Bronchial epithelial cell (primary cell): Measurements from ENCODE around the gene GFRA1. TPM values are rescaled to one million over a fixed set of nuclear protein-coding genes. Genes with fewer than 3 reads are reported as not detected.

Experiments used
- DNase-seq: peaks from one replicate; pipeline ENCODE4 v3.0.0-alpha.2; 2010; ENCODE audit warnings: low read depth
- FAIRE-seq: peaks from 2 replicates; lab custom pipeline; 2011; peaks lifted over from hg19 to GRCh38; lab: Jason Lieb, UNC
- H3K27me3 ChIP-seq: 2 replicates; pipeline ENCODE4 v1.5.1; 2011; ENCODE audit warnings: low read length; ENCODE audit not compliant: control insufficient read depth, insufficient read depth
- H3K36me3 ChIP-seq: 2 replicates; pipeline ENCODE4 v1.5.1; 2011; ENCODE audit warnings: low read length; ENCODE audit not compliant: control insufficient read depth, insufficient read depth
- H3K4me3 ChIP-seq: 2 replicates; pipeline ENCODE4 v1.5.1; 2011; ENCODE audit warnings: mild to moderate bottlenecking, low read depth, low read length, control low read depth
- total RNA-seq: library from RNA; depleted of rRNA; stranded (reverse); fragments of >200 nt; gene quantifications from 2 replicates; pipeline ENCODE4 v1.2.1, GENCODE V29; 2014
- TF ChIP-seq, protein P1 (sequence below): IDR thresholded peaks from 2 replicates; pipeline ENCODE4 v1.5.1; 2011; ENCODE audit warnings: mild to moderate bottlenecking, moderate library complexity, low read length, control low read depth, inconsistent platforms; ENCODE audit not compliant: insufficient read depth, severe bottlenecking

Gene GFRA1
- total RNA-seq, 1 donor from 2014 or later = under 0.01 TPM

DNA sequence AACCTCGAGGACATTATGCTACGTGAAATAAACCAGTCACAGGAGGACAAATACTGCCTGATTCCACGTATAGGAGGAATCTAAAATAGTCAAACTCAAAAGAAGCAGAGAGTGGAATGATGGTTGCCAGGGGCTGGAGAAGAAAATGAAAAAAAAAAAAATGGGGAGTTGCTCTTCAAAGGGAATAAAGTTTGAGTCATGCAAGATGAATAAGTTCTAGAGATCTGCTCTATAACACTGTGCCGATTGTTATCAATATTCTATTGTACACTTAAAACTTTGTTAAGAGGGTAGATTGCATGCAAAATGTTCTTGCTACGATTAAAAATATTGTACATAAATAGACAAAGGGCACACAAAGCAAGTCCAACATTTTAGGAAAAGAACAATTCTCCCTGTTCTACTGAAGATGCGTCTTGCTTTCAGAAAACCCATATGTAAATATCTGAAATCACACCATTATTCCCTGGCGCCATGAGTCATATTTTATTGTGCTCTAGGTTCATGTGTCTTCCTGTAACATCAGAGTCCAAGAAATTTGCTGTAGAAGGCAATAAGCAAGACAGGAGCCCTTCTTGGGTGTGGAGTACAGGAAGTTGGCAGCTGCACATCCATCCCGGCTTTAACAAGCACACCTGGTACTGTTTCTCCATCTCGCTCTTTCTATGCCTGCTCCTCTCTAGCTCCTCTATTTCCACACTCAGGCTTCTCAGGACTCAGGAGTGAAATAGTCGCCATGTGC, 145.9 kb downstream of the GFRA1 start:
- H3K4me3 ChIP-seq = no peak overlapping the region
- DNase-seq (no peak), FAIRE-seq (no peak)
- TF ChIP-seq, protein P1, sequence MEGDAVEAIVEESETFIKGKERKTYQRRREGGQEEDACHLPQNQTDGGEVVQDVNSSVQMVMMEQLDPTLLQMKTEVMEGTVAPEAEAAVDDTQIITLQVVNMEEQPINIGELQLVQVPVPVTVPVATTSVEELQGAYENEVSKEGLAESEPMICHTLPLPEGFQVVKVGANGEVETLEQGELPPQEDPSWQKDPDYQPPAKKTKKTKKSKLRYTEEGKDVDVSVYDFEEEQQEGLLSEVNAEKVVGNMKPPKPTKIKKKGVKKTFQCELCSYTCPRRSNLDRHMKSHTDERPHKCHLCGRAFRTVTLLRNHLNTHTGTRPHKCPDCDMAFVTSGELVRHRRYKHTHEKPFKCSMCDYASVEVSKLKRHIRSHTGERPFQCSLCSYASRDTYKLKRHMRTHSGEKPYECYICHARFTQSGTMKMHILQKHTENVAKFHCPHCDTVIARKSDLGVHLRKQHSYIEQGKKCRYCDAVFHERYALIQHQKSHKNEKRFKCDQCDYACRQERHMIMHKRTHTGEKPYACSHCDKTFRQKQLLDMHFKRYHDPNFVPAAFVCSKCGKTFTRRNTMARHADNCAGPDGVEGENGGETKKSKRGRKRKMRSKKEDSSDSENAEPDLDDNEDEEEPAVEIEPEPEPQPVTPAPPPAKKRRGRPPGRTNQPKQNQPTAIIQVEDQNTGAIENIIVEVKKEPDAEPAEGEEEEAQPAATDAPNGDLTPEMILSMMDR = no peak
- no peaks in the 10 kb centered on the region for H3K36me3 ChIP-seq
- no peaks in the 10 kb centered on the region for H3K27me3 ChIP-seq

DNA sequence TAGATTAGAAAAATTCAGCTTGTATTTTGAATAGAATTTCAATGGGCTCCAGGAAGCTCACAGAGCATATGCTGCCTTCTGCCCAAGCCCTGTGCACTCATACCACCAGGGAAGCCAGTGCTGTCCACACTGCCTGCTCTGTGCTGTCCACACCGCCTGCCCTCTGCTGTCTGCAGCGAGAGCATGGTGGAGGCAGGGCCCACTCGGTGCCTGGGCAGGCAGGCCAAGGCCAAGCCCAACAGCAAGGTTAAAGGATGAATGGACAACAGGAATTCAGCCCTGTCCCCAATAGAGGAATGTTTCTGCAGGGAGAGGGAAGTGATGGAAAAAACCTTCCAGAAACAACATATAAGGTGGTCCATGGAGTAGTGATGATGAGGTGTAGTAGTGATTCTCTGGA, 146.8 kb downstream of the GFRA1 start:
- no peaks in the 10 kb centered on the region for H3K27me3 ChIP-seq
- H3K36me3 ChIP-seq = no peaks in the 10 kb centered on the region
- TF ChIP-seq, protein P1 = no peak
- H3K4me3 ChIP-seq = no peak overlapping the region
- FAIRE-seq (no peak), DNase-seq (no peak)

DNA sequence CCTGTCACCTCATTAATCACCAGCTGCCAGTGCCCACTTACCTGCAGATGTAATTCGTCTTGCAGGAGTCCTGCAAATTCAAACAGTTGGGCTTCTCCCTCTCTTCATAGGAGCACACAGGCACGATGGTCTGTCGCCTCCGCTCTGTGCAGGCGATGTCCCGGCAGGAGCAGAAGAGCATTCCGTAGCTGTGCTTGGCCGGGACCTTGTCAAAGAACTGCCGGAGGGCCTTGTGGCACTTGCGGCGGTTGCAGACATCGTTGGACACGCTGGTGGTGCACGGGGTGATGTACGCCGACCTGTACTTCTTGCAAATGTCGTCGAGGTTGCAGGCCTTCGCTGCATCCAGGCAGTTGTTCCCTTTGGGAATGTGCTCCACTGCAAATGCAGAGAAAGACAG, 147.8 kb downstream of the GFRA1 start:
- no peaks in the 10 kb centered on the region for H3K36me3 ChIP-seq
- H3K4me3 ChIP-seq = no peak overlapping the region
- DNase-seq = no peak
- TF ChIP-seq, protein P1 = no peak
- H3K27me3 ChIP-seq = no peaks in the 10 kb centered on the region
- no peak for FAIRE-seq

DNA sequence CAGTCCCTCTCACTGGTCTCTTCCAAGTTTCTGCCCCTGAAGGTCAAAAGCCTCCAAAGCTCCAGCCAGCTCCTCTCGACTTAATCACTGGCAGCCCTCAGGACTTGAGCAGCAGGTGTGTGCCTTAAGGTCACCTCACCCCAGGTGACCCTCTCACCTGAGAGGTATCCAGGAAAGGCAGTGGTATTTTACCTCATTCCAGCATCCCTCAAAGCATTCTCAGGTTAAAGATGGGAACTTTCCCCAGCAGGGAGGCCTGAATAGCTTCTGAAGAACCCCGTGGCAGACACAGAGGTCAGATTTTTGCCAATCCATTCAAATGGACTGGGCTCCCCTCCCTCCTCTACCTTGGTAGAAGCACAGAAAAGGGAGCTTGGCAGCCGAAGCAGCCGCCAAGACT, 148.2 kb downstream of the GFRA1 start:
- TF ChIP-seq, protein P1 = no peak
- FAIRE-seq = no peak
- no peak overlapping the region for H3K4me3 ChIP-seq
- DNase-seq = no peak
- H3K36me3 ChIP-seq = no peaks in the 10 kb centered on the region
- H3K27me3 ChIP-seq = no peaks in the 10 kb centered on the region

DNA sequence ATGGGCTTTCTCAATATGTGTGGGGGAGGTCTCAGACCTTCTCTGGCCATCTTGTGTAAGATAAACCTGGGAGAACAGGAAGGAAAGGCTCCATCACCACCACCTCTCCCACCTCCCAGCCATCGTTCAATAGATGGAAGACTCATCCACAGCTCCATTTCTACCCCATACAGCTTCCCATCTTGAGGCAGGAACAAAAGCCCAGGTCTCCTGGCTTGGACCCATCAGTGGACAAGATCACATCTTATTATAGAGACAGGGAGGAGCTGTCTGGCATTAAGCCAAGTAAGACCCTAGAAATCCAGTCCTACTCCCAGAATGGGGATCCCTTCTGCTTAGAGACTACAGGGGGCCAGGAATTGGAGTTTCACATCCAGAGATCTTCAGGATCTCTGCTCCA, 150.3 kb downstream of the GFRA1 start:
- TF ChIP-seq, protein P1 = no peak
- FAIRE-seq = no peak
- Histone ChIP-seq H3K36me3 (no peaks in the 10 kb centered on the region), H3K4me3 (no peak overlapping the region), H3K27me3 (no peaks in the 10 kb centered on the region)
- no peak for DNase-seq
